ENCODE results near the gene ALKBH4. TPM values are rescaled to one million over a fixed set of nuclear protein-coding genes. Genes with fewer than 3 reads are reported as not detected.

Gene ALKBH4
- total RNA-seq, 1 experiment from 2014 or later: 31.0 TPM

DNA sequence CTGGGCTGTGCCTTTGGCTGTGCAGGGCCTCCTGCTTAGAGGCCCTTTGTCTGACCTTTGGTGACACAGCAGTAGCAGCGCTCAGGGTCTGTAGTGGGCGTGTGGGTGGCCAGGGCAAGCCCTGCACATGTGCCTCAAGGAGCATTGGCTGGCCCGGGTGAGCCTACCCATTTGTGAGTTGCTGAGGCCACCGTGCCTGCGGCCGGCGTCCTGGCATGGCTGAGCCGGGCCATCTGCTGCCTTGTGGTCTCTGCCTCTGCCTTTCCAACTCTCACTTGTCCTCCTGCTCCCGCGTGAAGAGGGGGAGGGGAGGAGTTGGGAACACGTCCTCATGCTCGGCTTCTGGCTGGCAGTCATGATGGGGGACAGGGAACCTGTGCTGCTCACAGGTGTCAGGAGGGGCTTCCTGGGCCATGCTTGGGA is 40.5 kb downstream of the ALKBH4 start:
- ATAC-seq: no peak

GRCh38 chr7:102421706-102422240 is 42.9 kb downstream of the ALKBH4 start:
- no TSS peak for BruUV-seq (replicated peaks)
- H3K36me3 ChIP-seq (ENCODE audit: low read depth, low read length): peaks cover 16% of the 10 kb centered on the region; the same call in 1 of the 2 replicates
- no peak overlapping the region for H2AFZ ChIP-seq (ENCODE audit: low read length)
- H3K4me1 ChIP-seq (ENCODE audit: insufficient read depth, low read length): no peaks in the 10 kb centered on the region
- TF ChIP-seq EZH2phosphoT487 (IDR thresholded peaks at IDR 0.05; ENCODE audit: borderline replicate concordance, low read length): no peak
- TF ChIP-seq, protein P1, sequence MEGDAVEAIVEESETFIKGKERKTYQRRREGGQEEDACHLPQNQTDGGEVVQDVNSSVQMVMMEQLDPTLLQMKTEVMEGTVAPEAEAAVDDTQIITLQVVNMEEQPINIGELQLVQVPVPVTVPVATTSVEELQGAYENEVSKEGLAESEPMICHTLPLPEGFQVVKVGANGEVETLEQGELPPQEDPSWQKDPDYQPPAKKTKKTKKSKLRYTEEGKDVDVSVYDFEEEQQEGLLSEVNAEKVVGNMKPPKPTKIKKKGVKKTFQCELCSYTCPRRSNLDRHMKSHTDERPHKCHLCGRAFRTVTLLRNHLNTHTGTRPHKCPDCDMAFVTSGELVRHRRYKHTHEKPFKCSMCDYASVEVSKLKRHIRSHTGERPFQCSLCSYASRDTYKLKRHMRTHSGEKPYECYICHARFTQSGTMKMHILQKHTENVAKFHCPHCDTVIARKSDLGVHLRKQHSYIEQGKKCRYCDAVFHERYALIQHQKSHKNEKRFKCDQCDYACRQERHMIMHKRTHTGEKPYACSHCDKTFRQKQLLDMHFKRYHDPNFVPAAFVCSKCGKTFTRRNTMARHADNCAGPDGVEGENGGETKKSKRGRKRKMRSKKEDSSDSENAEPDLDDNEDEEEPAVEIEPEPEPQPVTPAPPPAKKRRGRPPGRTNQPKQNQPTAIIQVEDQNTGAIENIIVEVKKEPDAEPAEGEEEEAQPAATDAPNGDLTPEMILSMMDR (conservative IDR thresholded peaks at IDR 0.05; ENCODE audit: low read depth, low read length): no peak
- TF ChIP-seq EZH2 (IDR thresholded peaks at IDR 0.05; ENCODE audit: low read length, unreplicated experiment): no peak
- H3K9me2 ChIP-seq (replicated peaks; ENCODE audit: low read length): no peaks in the 10 kb centered on the region
- H3K9me3 ChIP-seq (ENCODE audit: low read length): no peaks in the 10 kb centered on the region
- no peaks in the 10 kb centered on the region for H3K27me3 ChIP-seq (ENCODE audit: low read length)
- H3K27ac ChIP-seq (ENCODE audit: low read length): no peak overlapping the region
- no peaks in the 10 kb centered on the region for H4K20me1 ChIP-seq (ENCODE audit: low read length)
- ChIA-PET CTCF (no interaction called here), POLR2A (ENCODE audit: unreplicated experiment) (no interaction called here)
- intact Hi-C loops (cut with micrococcal nuclease): no loop called here
- no peak overlapping the region for H3K9ac ChIP-seq (ENCODE audit: low read length)
- H3K79me2 ChIP-seq (ENCODE audit: low read length): no peaks in the 10 kb centered on the region
- H3F3A ChIP-seq (ENCODE audit: low read length, unreplicated experiment): no peaks in the 10 kb centered on the region
- H3K4me3 ChIP-seq (ENCODE audit: low read length): no peak overlapping the region
- no peak overlapping the region for H3K4me2 ChIP-seq (ENCODE audit: low read length)
- DNase-seq: no peak
- ATAC-seq: no peak

More for the DNA sequence above, 40.5 kb downstream of the ALKBH4 start:
- Histone ChIP-seq H3K9ac (ENCODE audit: low read length) (no peak overlapping the region), H4K20me1 (ENCODE audit: low read length) (no peaks in the 10 kb centered on the region), H3K27ac (ENCODE audit: low read length) (no peak overlapping the region), H3K9me3 (ENCODE audit: low read length) (no peaks in the 10 kb centered on the region), H3K9me2 (replicated peaks; ENCODE audit: low read length) (no peaks in the 10 kb centered on the region), H3K27me3 (ENCODE audit: low read length) (no peaks in the 10 kb centered on the region), H3K36me3 (ENCODE audit: low read depth, low read length) (peaks cover 10% of the 10 kb centered on the region; the same call in 1 of the 2 replicates), H3K79me2 (ENCODE audit: low read length) (no peaks in the 10 kb centered on the region), H3K4me3 (ENCODE audit: low read length) (no peak overlapping the region), H2AFZ (ENCODE audit: low read length) (no peak overlapping the region), H3K4me2 (ENCODE audit: low read length) (no peak overlapping the region), H3K4me1 (ENCODE audit: insufficient read depth, low read length) (no peaks in the 10 kb centered on the region), H3F3A (ENCODE audit: low read length, unreplicated experiment) (no peaks in the 10 kb centered on the region)
- BruUV-seq (replicated peaks): no TSS peak
- TF ChIP-seq EZH2phosphoT487 (IDR thresholded peaks at IDR 0.05; ENCODE audit: borderline replicate concordance, low read length) (no peak), EZH2 (IDR thresholded peaks at IDR 0.05; ENCODE audit: low read length, unreplicated experiment) (no peak)
- TF ChIP-seq, protein P1 (conservative IDR thresholded peaks at IDR 0.05; ENCODE audit: low read depth, low read length): no peak
- POLR2A ChIA-PET (ENCODE audit: unreplicated experiment): no interaction called here
- CTCF ChIA-PET: no interaction called here
- intact Hi-C loops (cut with micrococcal nuclease): no loop called here
- no peak for DNase-seq

GRCh38 chr7:102418592-102418991 is 46.1 kb downstream of the ALKBH4 start:
- H3K9ac ChIP-seq (ENCODE audit: low read length): no peak overlapping the region
- ATAC-seq: no peak
- H3F3A ChIP-seq (ENCODE audit: low read length, unreplicated experiment): no peaks in the 10 kb centered on the region
- H3K36me3 ChIP-seq (ENCODE audit: low read depth, low read length): peaks cover 22% of the 10 kb centered on the region; the same call in 1 of the 2 replicates
- H3K27me3 ChIP-seq (ENCODE audit: low read length): no peaks in the 10 kb centered on the region
- no peak overlapping the region for H3K27ac ChIP-seq (ENCODE audit: low read length)
- no peaks in the 10 kb centered on the region for H3K9me2 ChIP-seq (replicated peaks; ENCODE audit: low read length)
- H3K79me2 ChIP-seq (ENCODE audit: low read length): no peaks in the 10 kb centered on the region
- no peak for DNase-seq
- ChIA-PET POLR2A (ENCODE audit: unreplicated experiment) (interaction anchor here (0.6 kb wide), 1 partner anchor 9 kb away, joined by 4 read pairs; no protein-coding TSS in a partner anchor), CTCF (no interaction called here)
- H3K4me2 ChIP-seq (ENCODE audit: low read length): no peak overlapping the region
- intact Hi-C loops (cut with micrococcal nuclease): no loop called here
- BruUV-seq (replicated peaks): no TSS peak
- TF ChIP-seq EZH2 (IDR thresholded peaks at IDR 0.05; ENCODE audit: low read length, unreplicated experiment): no peak
- TF ChIP-seq, protein P1 (conservative IDR thresholded peaks at IDR 0.05; ENCODE audit: low read depth, low read length): no peak
- TF ChIP-seq EZH2phosphoT487 (IDR thresholded peaks at IDR 0.05; ENCODE audit: borderline replicate concordance, low read length): no peak
- no peak overlapping the region for H3K4me3 ChIP-seq (ENCODE audit: low read length)
- H3K9me3 ChIP-seq (ENCODE audit: low read length): no peaks in the 10 kb centered on the region
- H4K20me1 ChIP-seq (ENCODE audit: low read length): no peaks in the 10 kb centered on the region
- no peaks in the 10 kb centered on the region for H3K4me1 ChIP-seq (ENCODE audit: insufficient read depth, low read length)
- no peak overlapping the region for H2AFZ ChIP-seq (ENCODE audit: low read length)
